Fibroblast of lung (primary cell): Measurements from ENCODE around the gene CERS3. TPM values are rescaled to one million over a fixed set of nuclear protein-coding genes. Genes with fewer than 3 reads are reported as not detected.

Experiments
- DNase-seq, 2 donors: peaks; one replicate each; pipeline versions ENCODE4 v3.0.0 to v3.0.0-alpha.2; 2010; ENCODE audit warnings: low read depth in 2 of 2
- H2AFZ ChIP-seq: 2 replicates; pipeline ENCODE4 v1.5.1; 2012; ENCODE audit warnings: low read length, control low read depth, inconsistent platforms
- H3K27ac ChIP-seq: 2 replicates; pipeline ENCODE4 v1.5.1; 2011; ENCODE audit warnings: low read length, control low read depth; ENCODE audit not compliant: insufficient read depth
- H3K27me3 ChIP-seq: 2 replicates; pipeline ENCODE4 v1.5.1; 2011; ENCODE audit warnings: mild to moderate bottlenecking, low read length; ENCODE audit not compliant: control insufficient read depth, insufficient read depth
- H3K36me3 ChIP-seq: 2 replicates; pipeline ENCODE4 v1.5.1; 2011; ENCODE audit warnings: low read length; ENCODE audit not compliant: control insufficient read depth, insufficient read depth
- H3K4me1 ChIP-seq: 2 replicates; pipeline ENCODE4 v1.5.1; 2011; ENCODE audit warnings: low read length; ENCODE audit not compliant: control insufficient read depth, insufficient read depth; ENCODE audit errors: extremely low read depth
- H3K4me2 ChIP-seq: 2 replicates; pipeline ENCODE4 v1.5.1; 2011; ENCODE audit warnings: low read length, control low read depth; ENCODE audit not compliant: insufficient read depth; ENCODE audit errors: extremely low read depth
- H3K4me3 ChIP-seq, 4 experiments: fragments of 200-600 bp in 1 of 4; sonication (generic) in 1 of 4; replicated peaks in 1 of 4; 2 replicates each; pipeline ENCODE4 v1.5.1; 2011 to 2016; ENCODE audit warnings: low read length in 4 of 4, low read depth in 3 of 4, mild to moderate bottlenecking in 3 of 4, control low read depth in 2 of 4, inconsistent platforms in 1 of 4, mixed read lengths in 1 of 4; ENCODE audit not compliant: insufficient read depth in 1 of 4; ENCODE audit errors: control extremely low read depth in 1 of 4
- H3K79me2 ChIP-seq: 2 replicates; pipeline ENCODE4 v1.5.1; 2012; ENCODE audit warnings: mild to moderate bottlenecking, low read length, inconsistent platforms; ENCODE audit not compliant: control insufficient read depth, insufficient read depth
- H3K9ac ChIP-seq: 2 replicates; pipeline ENCODE4 v1.5.1; 2011; ENCODE audit warnings: mild to moderate bottlenecking, low read length, control low read depth; ENCODE audit not compliant: insufficient read depth
- H3K9me3 ChIP-seq: 2 replicates; pipeline ENCODE4 v1.5.1; 2012; ENCODE audit warnings: low read depth, low read length; ENCODE audit not compliant: control insufficient read depth, insufficient read depth
- H4K20me1 ChIP-seq: 2 replicates; pipeline ENCODE4 v1.5.1; 2011; ENCODE audit warnings: low read length; ENCODE audit not compliant: control insufficient read depth, insufficient read depth; ENCODE audit errors: extremely low read depth
- EZH2 ChIP-seq: IDR thresholded peaks from 2 replicates; pipeline ENCODE4 v1.5.1; 2012; ENCODE audit warnings: low read length, control low read depth, mild to moderate bottlenecking; ENCODE audit errors: missing control alignments
- polyA plus RNA-seq, 2 donors: library from polyadenylated mRNA; depleted of rRNA in 1 of 2; stranded (reverse) in 1 of 2; unstranded in 1 of 2; fragments of >200 nt; gene quantifications; 2 replicates each; pipeline ENCODE4 v1.2.1, GENCODE V29; 2011 to 2012; ENCODE audit warnings: missing spikeins in 1 of 2
- total RNA-seq: library from RNA; depleted of rRNA; stranded (reverse); fragments of >200 nt; gene quantifications from 2 replicates; pipeline ENCODE4 v1.2.1, GENCODE V29; 2014
- TF ChIP-seq, protein P1 (sequence below), 2 donors: IDR thresholded peaks in 1 of 2; conservative IDR thresholded peaks in 1 of 2; 1 replicate in 1 of 2; 2 replicates in 1 of 2; pipeline ENCODE4 v1.5.1; 2011 to 2012; ENCODE audit warnings: low read length in 2 of 2, control low read depth in 1 of 2, inconsistent platforms in 1 of 2, low read depth in 1 of 2, mild to moderate bottlenecking in 1 of 2

CERS3 gene
- total and polyA plus RNA-seq, 2 donors (not counting 1 experiment from before 2014, with no cell fraction given) = not detected

DNA sequence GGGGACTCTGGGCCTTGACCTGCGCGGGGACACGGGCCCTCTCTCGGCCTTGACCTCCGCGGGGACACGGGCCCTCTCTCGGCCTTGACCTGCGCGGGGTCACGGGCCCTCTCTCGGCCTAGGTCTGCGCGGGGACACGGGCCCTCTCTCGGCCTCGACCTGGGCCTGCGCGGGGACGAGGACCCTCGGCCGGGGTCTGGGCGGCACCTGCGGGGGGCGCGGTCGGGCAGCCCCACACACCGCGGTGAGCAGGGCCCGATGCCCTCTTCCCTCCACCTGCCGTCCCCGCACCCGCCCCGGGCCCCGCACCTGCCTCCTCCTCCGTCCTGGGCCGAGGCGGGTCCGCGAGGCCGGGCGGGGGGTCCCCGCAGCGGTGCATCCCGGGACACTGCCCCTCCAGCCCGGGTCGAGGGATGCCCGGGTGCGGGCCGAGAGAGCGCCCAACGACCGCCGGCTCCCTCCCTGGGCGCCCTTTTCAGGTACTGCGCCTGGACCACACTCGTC is 15.6 kb upstream of the CERS3 start:
- H3K36me3 ChIP-seq = no peaks in the 10 kb centered on the region
- H3K9me3 ChIP-seq = no peaks in the 10 kb centered on the region
- H3K9ac ChIP-seq = no peak overlapping the region
- no peak overlapping the region for H3K4me2 ChIP-seq
- H4K20me1 ChIP-seq = no peaks in the 10 kb centered on the region
- TF ChIP-seq, protein P1, sequence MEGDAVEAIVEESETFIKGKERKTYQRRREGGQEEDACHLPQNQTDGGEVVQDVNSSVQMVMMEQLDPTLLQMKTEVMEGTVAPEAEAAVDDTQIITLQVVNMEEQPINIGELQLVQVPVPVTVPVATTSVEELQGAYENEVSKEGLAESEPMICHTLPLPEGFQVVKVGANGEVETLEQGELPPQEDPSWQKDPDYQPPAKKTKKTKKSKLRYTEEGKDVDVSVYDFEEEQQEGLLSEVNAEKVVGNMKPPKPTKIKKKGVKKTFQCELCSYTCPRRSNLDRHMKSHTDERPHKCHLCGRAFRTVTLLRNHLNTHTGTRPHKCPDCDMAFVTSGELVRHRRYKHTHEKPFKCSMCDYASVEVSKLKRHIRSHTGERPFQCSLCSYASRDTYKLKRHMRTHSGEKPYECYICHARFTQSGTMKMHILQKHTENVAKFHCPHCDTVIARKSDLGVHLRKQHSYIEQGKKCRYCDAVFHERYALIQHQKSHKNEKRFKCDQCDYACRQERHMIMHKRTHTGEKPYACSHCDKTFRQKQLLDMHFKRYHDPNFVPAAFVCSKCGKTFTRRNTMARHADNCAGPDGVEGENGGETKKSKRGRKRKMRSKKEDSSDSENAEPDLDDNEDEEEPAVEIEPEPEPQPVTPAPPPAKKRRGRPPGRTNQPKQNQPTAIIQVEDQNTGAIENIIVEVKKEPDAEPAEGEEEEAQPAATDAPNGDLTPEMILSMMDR (conservative IDR thresholded peaks at IDR 0.05 in 1 of 2, IDR thresholded peaks at IDR 0.05 in 1 of 2; ENCODE audit: low read depth in 1 of 2, low read length in 2 of 2) = no peak
- no peak for TF ChIP-seq EZH2
- no peak for DNase-seq
- no peak overlapping the region for H3K4me3 ChIP-seq
- no peaks in the 10 kb centered on the region for H3K4me1 ChIP-seq
- H2AFZ ChIP-seq = no peak overlapping the region
- H3K27me3 ChIP-seq = no peaks in the 10 kb centered on the region
- H3K79me2 ChIP-seq = no peaks in the 10 kb centered on the region
- no peak overlapping the region for H3K27ac ChIP-seq

DNA sequence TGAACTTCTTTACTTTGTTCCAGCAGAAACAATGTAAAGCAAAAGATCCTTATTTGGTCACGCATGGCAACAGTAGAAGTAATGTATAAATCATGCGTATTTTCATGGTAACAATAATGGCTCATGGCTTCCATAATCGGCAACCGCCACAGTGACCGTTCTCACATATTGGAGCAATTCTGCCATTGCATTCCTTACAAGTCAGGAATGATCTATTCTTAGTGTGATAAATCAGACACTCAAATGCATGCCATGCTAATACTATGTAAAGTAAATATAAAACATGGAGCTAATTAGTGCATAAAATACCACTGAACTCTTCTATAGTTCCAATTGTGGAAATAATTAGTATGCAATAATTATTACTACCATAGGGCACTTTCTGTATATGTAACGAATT is 13.5 kb upstream of the CERS3 start:
- Histone ChIP-seq H2AFZ (no peak overlapping the region), H3K27ac (no peak overlapping the region), H3K36me3 (no peaks in the 10 kb centered on the region), H3K4me1 (no peaks in the 10 kb centered on the region), H3K4me2 (no peak overlapping the region), H3K9ac (no peak overlapping the region), H3K4me3 (no peak overlapping the region), H3K27me3 (no peaks in the 10 kb centered on the region), H3K9me3 (no peaks in the 10 kb centered on the region), H4K20me1 (no peaks in the 10 kb centered on the region), H3K79me2 (no peaks in the 10 kb centered on the region)
- no peak for DNase-seq
- no peak for TF ChIP-seq EZH2
- TF ChIP-seq, protein P1 (conservative IDR thresholded peaks at IDR 0.05 in 1 of 2, IDR thresholded peaks at IDR 0.05 in 1 of 2; ENCODE audit: low read depth in 1 of 2, low read length in 2 of 2) = no peak

DNA sequence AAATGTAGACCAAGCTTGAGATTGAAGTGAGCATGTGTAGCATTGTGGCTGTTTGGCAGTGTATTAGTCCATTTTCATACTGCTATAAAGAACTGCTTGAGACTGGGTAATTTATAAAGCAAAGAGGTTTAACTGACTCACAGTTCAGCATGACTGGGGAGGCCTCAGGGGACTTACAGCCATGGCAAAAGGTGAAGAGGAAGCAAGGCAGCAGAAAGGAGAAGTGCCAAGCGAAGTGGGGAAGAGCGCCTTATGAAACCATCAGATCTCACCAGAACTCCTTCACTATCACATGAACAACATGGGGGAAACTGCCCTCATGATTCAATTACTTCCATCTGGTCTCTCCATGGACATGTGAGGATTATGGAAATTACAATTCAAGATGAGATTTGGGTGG is 8.6 kb upstream of the CERS3 start:
- Histone ChIP-seq H3K27ac (no peak overlapping the region), H3K4me3 (no peak overlapping the region), H3K9me3 (no peaks in the 10 kb centered on the region), H3K36me3 (no peaks in the 10 kb centered on the region), H4K20me1 (no peaks in the 10 kb centered on the region), H3K27me3 (no peaks in the 10 kb centered on the region), H3K4me1 (no peaks in the 10 kb centered on the region), H3K9ac (no peak overlapping the region), H2AFZ (no peak overlapping the region), H3K4me2 (no peak overlapping the region), H3K79me2 (no peaks in the 10 kb centered on the region)
- no peak for DNase-seq
- TF ChIP-seq, protein P1 (conservative IDR thresholded peaks at IDR 0.05 in 1 of 2, IDR thresholded peaks at IDR 0.05 in 1 of 2; ENCODE audit: low read depth in 1 of 2, low read length in 2 of 2) = no peak
